HEK293 (cell line): ENCODE measurements around the gene LRRC37A3.
"Not testable (repeated sequence)": the region's sequence is repeated elsewhere in the genome, so short reads cannot be mapped to it uniquely, and the experiment has no call there.

Source experiments
- CTCF ChIP-seq: fragments of 450-650 bp; formaldehyde crosslinking; IDR thresholded peaks from 2 replicates; pipeline ENCODE4 v1.5.1; 2016; ENCODE audit warnings: missing biosample characterization, missing genetic modification characterization
- KLF16 ChIP-seq: fragments of 450-650 bp; formaldehyde crosslinking; IDR thresholded peaks from 2 replicates; pipeline ENCODE4 v1.5.1; 2017; ENCODE audit warnings: missing biosample characterization, missing genetic modification characterization
- TCF7L2 ChIP-seq: IDR thresholded peaks from 2 replicates; pipeline ENCODE4 v1.6.1; 2011; ENCODE audit warnings: low read depth, mild to moderate bottlenecking, inconsistent platforms, low read length, moderate library complexity, borderline replicate concordance
- ZBTB8A ChIP-seq: fragments of 450-650 bp; formaldehyde crosslinking; IDR thresholded peaks from 2 replicates; pipeline ENCODE4 v1.5.1; 2016; ENCODE audit warnings: missing biosample characterization, missing genetic modification characterization
- ZNF239 ChIP-seq: fragments of 450-650 bp; formaldehyde crosslinking; IDR thresholded peaks from 2 replicates; pipeline ENCODE4 v1.5.1; 2016; ENCODE audit warnings: missing biosample characterization, missing genetic modification characterization
- ZNF311 ChIP-seq: fragments of 450-650 bp; formaldehyde crosslinking; IDR thresholded peaks from 2 replicates; pipeline ENCODE4 v1.5.1; 2017; ENCODE audit warnings: missing biosample characterization, missing genetic modification characterization, borderline replicate concordance
- ZNF366 ChIP-seq: fragments of 450-650 bp; formaldehyde crosslinking; conservative IDR thresholded peaks from 2 replicates; pipeline ENCODE4 v1.5.1; 2016; ENCODE audit warnings: missing biosample characterization, missing genetic modification characterization
- ZNF394 ChIP-seq: fragments of 450-650 bp; formaldehyde crosslinking; IDR thresholded peaks from 2 replicates; pipeline ENCODE4 v1.5.1; 2016; ENCODE audit warnings: missing biosample characterization, missing genetic modification characterization, mild to moderate bottlenecking, moderate library complexity, borderline replicate concordance
- TF ChIP-seq, protein P1 (sequence below): fragments of 450-650 bp; formaldehyde crosslinking; optimal IDR thresholded peaks from 2 replicates; pipeline ENCODE3; 2016; ENCODE audit warnings: missing biosample characterization, mild to moderate bottlenecking, missing genetic modification characterization

GRCh38 chr17:64965256-64965872 is 46.1 kb upstream of the LRRC37A3 start:
- not testable (repeated sequence) for TF ChIP-seq CTCF (tag by site-specific recombination); ZNF366 (tag by site-specific recombination); ZNF239 (tag by site-specific recombination); ZBTB8A (tag by site-specific recombination); ZNF311 (tag by site-specific recombination); ZNF394 (tag by site-specific recombination); KLF16 (tag by site-specific recombination); TCF7L2
- TF ChIP-seq, protein P1, sequence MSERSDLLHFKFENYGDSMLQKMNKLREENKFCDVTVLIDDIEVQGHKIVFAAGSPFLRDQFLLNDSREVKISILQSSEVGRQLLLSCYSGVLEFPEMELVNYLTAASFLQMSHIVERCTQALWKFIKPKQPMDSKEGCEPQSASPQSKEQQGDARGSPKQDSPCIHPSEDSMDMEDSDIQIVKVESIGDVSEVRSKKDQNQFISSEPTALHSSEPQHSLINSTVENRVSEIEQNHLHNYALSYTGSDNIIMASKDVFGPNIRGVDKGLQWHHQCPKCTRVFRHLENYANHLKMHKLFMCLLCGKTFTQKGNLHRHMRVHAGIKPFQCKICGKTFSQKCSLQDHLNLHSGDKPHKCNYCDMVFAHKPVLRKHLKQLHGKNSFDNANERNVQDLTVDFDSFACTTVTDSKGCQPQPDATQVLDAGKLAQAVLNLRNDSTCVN (tag by site-specific recombination): not testable (repeated sequence)
